NCI-H345 treated with DMSO at 0.1 percent for 48 hours (cell line): ENCODE results near the gene CLSTN2.

Source experiments
- DNase-seq: peaks from one replicate; lab custom pipeline; 2025; ENCODE audit not compliant: unreplicated experiment; lab: John Stamatoyannopoulos, UW

CLSTN2 gene

GRCh38 chr3:140443073-140443472, 508.1 kb downstream of the CLSTN2 start:
- DNase-seq, result no peak

DNA sequence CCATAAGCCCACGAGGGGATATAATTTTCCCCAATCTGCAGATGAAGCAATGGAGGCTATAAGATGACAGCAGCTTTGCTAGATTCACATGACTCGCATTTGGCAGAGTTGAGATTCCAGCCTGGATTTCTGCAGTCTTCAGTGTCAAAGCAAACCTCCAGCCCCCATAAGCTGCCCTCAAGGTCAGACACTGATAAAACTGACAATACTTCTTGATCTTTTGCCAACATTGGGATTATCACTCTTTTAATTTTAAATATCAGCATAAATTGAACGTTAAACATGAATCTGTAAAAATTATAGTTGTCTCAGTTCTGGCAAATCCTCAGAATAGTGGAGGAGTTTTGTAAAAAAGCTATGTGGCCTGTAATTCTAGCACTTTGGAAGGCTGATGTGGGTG, 508.8 kb downstream of the CLSTN2 start:
- DNase-seq, result no peak

DNA sequence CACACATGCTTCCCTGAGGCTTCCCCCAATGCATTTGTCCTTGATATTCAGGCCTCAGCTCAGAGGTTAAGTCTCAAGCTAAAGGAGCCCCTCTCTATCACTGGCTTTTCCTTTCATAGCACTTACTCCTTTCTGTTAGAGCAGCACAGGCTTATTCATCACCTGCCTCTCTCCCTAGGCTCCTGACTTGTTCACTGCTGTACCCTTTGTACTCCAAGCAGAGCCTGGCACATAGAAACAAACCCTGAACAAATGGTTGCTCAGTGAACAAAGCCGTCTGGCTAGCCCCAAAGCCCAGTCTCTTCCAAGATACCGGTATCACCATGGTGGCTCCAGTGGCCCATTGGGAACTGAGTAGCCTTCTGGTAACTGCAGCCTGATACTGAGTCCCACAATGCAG, 511.7 kb downstream of the CLSTN2 start:
- DNase-seq, result no peak

GRCh38 chr3:140447136-140447535, 512.2 kb downstream of the CLSTN2 start:
- no peak for DNase-seq

- DNase-seq, result no peak
Measured at GRCh38 chr3:140448001-140448400, 513.0 kb downstream of the CLSTN2 start.

DNA sequence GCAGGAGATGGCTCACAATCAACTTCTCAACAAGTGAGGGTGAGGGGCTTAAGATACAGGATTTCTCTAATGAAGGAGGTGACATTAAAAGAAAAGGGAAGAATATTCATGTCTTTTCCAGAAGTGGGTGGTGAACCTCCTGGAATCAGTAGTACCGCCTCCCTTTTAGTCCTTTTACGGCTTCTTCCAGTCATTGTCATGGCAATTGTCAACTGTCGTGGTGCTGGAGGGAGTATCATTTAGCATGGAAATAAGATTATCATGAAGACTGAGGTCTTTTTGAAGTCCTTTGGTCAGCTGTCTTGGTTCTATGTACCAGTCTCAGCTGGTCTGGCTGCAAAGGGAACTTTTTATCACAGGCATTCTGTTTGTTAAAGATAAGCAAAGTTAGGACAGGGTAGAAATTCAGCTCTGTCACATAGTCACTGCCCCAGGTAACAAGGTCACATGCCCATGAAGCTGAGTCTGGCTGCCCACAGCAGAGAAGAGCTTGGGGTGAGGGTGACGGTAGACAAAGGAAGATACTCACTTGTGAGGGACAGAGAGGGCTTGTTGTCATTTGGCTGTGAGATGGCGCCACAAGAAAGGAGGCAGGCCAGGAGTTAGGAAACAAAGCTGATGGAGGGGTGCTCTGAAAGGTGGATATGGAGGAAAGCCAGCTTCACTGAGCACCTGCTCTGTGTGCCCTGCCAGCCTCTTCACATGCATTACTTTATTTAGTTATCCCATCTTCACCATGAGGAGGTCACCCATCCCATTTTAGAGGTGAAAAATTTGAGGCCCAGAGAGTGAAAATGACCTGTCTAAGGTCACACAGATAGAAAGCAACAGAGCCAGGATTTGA, 514.6 kb downstream of the CLSTN2 start:
- no peak for DNase-seq

GRCh38 chr3:140453750-140454149, 518.8 kb downstream of the CLSTN2 start:
- DNase-seq, result no peak

- DNase-seq, result no peak
Measured at GRCh38 chr3:140455521-140456214, 520.7 kb downstream of the CLSTN2 start.

GRCh38 chr3:140456974-140457373, 522.0 kb downstream of the CLSTN2 start:
- no peak for DNase-seq

DNA sequence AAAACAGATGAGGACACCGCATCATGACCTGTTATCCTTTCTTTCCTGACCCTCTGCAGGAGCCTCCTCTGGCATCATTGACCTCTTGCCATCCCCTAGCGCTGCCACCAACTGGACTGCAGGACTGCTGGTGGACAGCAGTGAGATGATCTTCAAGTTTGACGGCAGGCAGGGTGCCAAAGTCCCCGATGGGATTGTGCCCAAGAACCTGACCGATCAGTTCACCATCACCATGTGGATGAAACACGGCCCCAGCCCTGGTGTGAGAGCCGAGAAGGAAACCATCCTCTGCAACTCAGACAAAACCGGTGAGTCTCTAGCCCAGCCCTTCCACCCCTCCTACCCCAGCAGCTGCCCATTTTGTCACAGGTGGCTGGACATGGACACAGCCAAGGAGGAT, 524.5 kb downstream of the CLSTN2 start:
- DNase-seq, result no peak

DNA sequence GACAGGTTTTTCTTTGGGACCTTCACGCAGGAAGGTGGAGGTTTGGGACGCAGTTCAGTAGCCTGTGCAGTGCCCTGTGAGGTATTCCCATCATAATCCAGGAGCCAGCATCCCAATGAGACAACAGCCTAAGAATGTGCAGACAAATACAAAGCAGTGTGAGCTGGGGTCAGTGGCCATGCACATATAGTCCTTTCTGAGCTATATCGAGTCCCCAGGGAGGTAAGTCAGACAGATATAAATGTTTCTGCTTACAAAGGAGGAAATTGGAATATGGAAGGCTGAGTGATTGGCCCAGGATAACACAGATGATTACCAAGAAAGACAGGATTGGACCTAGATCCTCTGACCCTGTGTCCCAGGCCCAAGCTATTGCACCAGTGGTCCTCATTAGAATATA, 526.3 kb downstream of the CLSTN2 start:
- no peak for DNase-seq

- no peak for DNase-seq
Measured at GRCh38 chr3:140463355-140463754, 528.4 kb downstream of the CLSTN2 start.

DNA sequence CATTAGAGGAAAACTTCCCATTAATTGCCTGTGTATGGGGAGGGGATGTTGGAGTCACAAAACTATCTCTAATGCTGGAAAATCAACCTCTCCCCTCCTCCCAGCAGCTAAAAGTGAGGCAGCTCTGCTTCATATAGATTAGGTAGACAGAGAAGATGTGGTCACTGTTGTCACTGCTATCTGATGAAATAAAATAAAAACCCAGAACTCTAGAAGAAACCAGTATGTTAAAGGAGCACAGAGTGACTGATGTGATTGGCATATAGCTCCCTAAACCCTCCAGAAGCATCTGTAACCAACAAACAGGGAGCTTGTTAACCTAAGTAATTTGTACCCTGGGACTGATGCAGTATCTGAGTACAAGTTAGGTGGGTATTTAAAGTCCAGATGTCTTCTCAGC, 531.0 kb downstream of the CLSTN2 start:
- no peak for DNase-seq

GRCh38 chr3:140466535-140466934, 531.5 kb downstream of the CLSTN2 start:
- no peak for DNase-seq

- no peak for DNase-seq
Measured at GRCh38 chr3:140467104-140467577, 532.2 kb downstream of the CLSTN2 start.

DNA sequence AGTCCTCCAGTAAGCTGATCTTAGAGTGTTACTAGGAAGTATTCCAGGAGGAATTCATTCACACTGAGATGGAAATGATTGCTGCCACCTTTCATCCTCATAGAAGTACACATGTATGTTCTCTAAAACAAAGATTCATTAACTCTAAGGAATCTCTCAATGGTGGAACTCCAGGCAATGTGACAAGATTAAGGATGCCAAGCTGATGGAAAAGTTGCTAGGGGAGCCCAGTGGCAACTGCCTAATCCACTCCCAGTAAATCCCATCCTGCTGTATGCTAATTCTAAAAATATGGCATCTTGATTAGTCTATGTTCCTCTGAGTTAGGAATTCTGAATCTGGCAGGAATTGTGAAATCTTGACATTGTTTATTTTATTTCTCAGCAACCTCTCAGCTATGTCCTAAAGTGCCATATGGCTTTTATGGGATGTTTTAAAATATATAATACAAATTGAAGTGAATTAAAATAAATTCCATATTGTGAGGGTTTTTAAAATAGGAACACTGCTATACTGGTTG, 532.9 kb downstream of the CLSTN2 start:
- no peak for DNase-seq

DNA sequence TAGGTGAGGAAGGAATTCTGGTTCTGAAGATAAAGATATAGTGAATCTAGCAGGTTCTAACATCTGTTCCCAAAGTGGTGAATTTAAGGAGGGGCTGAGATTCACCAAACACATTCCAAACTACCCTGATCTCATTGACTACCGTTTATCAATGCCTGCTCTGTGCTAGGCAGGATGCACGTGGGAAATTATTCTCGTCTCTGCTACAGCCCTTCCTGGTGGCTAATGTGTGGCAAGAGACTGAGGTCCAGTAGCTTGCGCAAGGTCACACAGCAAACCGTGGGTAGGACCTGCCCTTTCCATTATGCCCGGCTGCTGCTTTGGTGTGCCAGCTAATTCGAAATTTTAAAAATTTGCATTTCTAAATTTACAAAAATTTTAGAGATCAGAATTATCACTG, 533.4 kb downstream of the CLSTN2 start:
- no peak for DNase-seq

- DNase-seq, result no peak
Measured at GRCh38 chr3:140469491-140469890, 534.5 kb downstream of the CLSTN2 start.

DNA sequence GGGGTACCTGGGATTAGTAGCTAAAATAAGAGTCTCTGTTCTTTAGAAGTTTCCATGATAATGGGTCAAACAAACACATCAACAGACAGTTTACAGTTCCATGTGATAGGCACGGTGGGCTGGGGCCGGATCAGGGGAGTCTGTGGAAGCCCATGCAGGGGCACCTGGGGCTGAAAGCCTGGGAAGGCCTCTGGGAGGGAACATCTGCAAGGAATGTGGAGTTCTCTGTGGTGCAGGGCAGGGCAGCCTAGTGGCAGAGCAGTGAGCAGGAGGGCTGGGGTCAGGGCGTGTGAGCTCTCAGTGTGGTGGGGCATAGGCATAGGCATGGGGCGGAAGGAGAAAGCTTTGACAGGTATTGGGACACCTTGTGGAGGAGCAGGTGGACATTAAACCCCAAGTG, 535.2 kb downstream of the CLSTN2 start:
- no peak for DNase-seq

DNA sequence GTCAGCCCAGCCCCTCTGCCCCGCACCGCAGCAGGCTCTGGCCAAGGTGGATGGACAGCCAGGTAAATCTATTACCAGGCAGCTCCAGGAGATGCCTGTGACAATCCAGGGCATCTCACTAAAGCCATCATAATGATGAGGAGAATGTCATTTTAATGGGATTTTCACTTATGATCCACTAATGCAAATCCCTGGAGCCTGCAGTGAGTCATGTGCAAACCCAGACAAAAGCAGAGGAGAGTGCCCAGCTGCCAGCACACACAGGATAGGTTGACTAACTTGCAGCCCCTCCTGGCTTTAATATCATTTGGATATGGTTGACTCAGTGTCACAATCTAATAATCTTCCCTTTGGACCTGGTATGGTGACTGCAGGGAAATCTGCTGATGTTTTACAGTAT, 536.0 kb downstream of the CLSTN2 start:
- no peak for DNase-seq

- DNase-seq, result no peak
Measured at GRCh38 chr3:140472306-140473020, 537.5 kb downstream of the CLSTN2 start.

DNA sequence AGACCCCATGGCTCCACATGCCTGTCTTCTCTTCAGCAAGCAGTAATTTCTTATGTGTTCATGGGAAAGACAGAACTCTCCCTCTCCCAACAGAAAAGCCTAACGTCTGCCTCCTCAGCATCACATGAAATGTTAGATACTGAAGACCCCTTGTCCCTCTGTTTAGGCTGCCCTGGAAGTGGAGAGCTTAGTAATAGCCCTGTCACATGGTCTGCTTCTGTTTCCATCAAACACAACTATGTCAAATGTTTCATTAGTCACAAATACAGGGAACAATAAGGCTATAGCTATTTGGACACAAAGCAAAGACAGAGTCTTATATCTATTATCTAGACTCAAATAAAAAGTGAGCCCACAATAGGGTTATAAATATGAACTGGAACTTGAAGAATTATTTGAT, 552.6 kb downstream of the CLSTN2 start:
- DNase-seq, result no peak
